HG03565 (cell line): ENCODE results near the gene ZGPAT.
"Not testable (repeated sequence)": the region's sequence is repeated elsewhere in the genome, so short reads cannot be mapped to it uniquely, and the experiment has no call there.

Source experiments
- ATAC-seq: cut with Tn5 transposase; IDR thresholded peaks from one replicate; pipeline ENCODE4 v1.9.1; 2021; ENCODE audit warnings: mild to moderate bottlenecking, moderate library complexity; ENCODE audit not compliant: unreplicated experiment

Gene ZGPAT, protein sequence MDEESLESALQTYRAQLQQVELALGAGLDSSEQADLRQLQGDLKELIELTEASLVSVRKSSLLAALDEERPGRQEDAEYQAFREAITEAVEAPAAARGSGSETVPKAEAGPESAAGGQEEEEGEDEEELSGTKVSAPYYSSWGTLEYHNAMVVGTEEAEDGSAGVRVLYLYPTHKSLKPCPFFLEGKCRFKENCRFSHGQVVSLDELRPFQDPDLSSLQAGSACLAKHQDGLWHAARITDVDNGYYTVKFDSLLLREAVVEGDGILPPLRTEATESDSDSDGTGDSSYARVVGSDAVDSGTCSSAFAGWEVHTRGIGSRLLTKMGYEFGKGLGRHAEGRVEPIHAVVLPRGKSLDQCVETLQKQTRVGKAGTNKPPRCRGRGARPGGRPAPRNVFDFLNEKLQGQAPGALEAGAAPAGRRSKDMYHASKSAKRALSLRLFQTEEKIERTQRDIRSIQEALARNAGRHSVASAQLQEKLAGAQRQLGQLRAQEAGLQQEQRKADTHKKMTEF

DNA sequence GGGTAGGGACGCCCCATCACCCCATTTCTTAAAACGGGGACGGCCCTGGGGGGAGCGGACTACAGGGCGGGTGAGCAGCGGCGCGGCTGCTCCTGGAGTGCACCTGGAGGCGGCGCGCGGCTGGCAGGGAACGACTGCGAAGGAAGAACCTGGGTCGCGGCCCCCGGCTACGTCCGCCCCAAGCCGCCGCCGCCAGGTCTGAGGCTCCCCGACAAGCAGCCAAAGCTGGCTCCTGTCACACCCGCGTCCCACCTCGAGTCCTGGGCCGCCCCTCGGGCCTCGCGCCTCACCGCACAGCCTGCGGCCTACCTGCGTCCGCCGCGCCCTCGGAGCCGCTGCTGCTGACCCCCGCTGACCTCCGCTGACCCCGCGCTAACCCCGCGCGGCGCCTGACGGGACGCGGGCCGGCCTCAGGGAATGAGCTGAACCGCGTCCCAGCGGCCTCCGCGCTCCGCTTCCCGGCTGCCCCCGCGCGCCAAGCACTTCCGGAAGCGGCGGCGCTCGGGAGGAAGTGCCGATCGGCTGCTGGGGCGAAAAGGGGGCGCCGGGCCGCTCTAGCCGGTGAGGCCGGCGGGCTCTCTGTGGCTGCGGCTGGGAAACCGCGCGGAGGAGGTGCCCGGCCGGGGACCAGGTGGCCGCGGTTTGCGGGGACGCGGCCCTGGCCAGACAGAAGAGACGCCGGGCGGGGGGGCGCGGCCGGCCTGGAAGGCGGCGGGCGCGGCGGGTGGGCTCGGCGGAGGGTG is at the start of gene ZGPAT, which contains the start of gene ARFRP1:
ZGPAT (plus strand) TSS at position 482 of the 743 bp plus-strand sequence. CDS start 542 bp downstream, outside the sequence.
ARFRP1 (minus strand) TSS at position 419 of the 743 bp plus-strand sequence. CDS start 885 bp downstream, outside the sequence.
- ATAC-seq = peak; percentile 55

DNA sequence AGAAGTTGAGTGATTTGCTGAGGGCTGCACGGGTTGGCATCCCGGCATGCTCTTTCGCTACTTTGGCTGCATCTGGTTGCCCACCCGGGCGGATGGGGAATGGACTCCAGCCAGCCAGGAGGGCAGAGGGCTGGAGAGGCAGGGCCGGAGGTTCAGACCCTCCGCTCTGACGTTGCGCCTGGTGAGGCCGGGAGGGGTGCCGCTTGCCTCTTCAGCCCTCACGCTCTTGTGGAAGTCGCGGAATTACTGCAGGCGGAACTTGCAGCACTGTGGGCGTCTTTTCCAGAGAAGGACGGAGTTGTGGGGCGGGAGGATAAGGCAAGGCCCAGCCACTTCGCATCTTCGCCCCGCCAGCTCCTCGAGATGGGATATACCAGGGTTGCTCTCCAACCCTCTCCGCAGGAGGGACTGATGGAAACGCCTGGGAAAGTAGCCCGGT is 49.1 kb upstream of the ZGPAT start:
- no peak for ATAC-seq

DNA sequence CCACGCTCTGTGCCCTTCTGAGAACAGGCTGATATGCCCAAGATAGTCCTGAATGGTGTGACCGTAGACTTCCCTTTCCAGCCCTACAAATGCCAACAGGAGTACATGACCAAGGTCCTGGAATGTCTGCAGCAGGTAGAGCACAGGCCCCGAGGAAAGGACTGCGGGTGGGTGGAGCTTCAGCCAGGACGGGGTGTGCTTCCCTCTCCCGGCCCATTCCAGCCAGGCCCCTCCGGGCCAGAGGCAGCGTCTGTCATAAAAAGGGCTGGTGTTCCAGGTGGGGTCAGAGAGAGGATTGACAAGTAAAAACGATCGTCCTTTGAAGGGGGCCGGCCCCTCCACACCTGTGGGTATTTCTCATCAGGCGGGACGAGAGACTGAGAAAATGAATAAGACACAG is 48.5 kb upstream of the ZGPAT start:
- no peak for ATAC-seq

DNA sequence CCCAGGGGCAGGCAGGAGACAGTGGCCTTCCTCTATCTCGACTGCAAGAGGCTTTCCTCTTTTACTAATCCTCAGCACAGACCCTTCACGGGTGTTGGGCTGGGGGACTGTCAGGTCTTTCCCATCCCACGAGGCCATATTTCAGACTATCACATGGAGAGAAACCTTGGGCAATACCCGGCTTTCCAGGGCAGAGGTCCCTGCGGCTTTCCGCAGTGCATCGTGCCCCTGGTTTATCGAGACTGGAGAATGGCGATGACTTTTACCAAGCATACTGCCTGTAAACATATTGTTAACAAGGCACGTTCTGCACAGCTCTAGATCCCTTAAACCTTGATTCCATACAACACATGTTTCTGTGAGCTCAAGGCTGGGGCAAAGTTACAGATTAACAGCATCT is 47.7 kb upstream of the ZGPAT start:
- ATAC-seq = not testable (repeated sequence)

DNA sequence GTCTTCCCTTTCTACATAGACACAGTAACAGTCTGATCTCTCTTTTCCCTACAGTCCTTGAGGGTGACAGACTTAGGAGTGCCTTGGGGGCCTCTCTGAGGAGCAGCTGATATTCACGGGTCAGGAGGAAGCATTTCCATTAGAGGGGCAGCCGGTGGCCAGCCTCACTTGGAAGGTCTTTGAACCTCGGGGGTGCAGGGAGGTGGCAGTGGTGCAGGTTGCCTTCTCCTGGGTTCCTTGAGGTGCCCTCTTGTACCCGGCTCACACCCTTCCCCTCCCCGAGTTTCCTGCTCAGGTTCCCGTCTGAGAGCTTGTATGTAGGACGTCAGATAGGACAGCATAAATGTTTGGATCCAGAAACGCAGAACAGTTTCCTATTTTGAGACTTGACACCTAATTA is 47.2 kb upstream of the ZGPAT start:
- no peak for ATAC-seq

DNA sequence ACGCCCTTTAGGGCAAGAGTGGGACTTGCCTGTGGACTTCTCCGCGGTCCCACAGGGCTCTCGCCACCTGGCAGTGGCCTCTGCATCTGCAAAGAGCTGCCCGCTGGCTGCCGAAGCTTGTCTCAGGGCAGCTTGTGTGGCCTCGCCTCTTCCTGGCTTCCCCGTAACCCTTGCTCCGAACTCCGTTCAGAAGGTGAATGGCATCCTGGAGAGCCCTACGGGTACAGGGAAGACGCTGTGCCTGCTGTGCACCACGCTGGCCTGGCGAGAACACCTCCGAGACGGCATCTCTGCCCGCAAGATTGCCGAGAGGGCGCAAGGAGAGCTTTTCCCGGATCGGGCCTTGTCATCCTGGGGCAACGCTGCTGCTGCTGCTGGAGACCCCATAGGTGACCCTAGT is 46.7 kb upstream of the ZGPAT start:
- ATAC-seq = no peak

DNA sequence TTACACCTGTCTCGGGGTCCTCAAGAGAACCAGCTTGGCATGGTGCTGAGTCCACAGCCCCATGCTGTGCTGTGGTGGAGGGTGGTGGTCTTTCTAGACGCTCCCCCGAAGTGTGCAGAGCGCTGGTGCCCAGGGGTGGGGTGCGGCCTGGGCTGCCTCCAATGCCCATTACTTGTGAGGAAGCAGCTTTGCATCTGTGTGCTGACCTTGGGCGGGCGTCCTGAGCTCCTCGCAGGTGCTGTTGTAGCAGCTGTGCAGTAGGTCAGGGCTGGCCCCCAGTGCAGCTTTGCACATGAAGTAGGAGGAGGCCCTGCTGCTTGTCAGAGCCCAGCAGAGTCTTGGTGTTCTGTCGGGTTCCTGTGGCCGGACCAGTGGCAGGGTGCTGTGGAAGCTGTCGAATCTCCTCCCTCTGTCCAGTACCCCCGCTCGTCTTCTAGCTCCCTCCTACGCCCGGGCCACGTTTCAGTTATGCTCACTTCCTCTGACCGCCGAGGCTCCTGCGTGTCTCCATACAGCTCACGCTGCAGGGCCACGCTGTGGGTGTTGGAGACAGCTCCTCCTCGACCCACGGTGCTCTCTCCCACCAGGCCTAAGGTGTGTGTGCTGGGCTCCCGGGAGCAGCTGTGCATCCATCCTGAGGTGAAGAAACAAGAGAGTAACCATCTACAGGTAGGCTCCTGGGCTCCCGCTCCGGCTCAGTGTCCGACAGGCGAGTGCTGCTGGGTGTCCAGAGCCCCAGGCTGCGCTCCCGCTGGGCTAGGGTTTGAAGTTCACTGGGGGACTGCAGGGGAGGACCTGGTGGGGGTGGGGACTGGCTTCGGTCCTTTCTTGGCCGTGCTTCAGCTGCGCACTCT is 45.7 kb upstream of the ZGPAT start:
- ATAC-seq = no peak

DNA sequence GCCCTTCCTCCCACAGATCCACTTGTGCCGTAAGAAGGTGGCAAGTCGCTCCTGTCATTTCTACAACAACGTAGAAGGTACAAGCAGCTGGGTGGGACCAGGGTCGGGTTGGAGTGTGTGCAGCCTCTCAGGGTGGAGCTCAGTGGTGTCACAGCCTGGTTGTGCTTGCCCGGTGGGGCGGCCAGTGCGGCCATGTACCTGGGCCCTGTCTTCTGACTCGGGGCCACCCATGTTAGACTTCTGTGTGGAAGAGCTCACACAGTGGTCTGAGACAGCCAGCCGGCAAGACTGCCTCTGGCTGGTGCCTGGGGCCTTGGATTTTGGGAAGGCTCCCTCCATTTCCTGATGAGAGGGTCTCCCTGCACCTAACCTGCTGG is 45.0 kb upstream of the ZGPAT start:
- ATAC-seq = no peak

DNA sequence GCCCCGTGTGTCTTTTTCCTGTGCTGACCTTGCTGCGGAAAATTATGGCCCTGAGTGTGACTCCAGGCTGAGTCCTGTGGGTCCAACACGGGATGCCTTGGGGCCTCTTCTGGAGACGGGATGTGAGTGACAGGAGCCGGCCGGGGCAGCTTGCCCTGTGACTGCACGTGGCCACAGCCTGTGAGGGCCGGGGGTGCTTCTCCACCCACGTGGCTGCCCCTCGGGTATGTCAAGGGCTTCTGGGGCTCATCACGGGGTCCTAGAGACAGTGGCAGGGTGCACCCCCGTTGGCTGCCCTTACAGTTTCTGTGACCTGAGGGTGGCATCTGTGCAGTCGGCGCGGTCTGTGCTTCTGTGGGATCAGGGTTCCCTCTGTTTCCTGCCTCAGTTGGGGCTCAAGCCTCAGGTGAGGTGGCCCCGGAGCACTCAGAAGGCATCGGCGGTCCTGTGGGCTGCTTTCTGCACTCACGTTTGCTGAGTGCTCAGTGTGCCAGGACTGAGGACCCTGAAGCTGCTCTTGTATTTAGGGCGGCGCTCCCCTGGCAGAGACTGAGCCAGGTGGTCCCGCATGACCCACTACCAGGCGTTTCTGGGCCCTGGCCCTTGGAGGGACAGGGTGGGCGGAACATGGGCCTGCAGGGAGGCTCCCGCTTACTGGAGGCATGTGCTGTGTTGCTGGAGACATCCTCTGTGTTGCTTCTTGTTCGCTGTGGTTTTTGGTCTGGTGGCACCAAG is 44.3 kb upstream of the ZGPAT start:
- no peak for ATAC-seq

DNA sequence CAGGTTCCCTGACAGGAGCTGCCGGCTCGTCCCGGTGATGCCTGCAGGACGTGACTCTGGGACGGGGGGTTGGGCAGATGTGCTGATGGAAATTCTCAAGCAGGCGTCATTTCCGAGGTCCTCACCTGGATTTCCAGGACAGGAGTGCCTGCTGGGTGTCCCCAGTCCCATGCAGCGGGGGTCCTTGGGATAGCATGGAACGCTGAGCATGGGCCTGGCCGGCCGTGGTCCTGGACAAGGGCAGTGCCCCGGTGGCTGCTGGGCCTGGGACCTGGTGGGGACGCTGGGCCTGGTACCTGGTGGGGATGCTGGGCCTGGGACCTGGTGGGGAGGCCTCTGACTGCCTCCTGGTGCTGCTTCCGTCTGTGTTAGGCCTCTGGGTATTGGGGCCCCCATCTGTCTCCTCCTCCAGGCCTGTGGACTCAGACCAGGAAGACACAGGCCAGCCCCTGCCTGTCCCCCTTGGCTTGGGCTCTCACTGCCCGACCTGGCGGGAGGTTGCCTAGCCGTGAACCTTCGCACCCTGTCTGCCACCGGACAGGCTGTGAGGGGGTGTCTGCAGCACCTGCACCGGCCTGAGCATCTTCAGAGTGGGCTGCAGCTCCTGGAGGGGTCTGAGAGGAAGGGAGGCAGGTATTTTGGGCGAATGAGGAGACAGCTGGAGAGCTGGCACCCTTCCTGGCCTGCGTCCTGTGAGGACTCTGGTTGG is 43.5 kb upstream of the ZGPAT start:
- ATAC-seq = no peak

DNA sequence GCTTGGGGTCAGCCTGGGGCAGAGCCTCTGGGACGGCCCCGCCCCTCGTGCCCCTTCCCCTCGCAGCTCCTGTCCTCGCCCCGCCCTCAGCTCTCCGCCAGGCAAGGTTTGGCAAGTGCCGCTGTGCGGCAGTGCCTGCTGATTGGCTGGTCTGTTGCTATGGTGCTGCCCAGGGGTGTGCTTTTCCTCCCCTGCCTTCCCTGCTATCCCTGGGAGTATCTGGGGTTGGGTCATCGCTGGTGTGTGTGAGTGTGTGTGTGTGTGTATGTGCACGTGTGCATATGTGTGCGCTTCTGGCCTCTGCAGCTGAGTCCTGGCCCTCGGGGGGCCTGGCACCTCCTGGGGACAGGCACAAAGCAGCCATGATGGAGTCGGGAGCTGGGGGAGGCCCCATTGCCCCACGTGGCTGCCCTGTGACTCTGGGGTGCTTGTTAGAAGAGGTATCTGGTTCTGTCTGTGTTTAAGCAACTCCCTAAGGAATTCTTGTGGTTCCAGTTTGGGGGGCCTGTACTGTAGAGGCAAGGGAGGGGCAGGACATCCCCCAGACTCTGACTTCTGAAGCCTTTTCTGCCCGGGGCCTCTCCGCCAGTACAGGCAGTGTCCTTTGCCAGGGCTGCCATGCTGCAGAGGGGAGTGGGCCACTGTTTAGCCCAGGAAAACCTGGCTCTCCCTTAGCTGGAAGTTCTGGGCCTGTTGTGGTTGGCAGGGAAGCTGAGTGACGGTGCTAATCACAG is 42.8 kb upstream of the ZGPAT start:
- no peak for ATAC-seq

DNA sequence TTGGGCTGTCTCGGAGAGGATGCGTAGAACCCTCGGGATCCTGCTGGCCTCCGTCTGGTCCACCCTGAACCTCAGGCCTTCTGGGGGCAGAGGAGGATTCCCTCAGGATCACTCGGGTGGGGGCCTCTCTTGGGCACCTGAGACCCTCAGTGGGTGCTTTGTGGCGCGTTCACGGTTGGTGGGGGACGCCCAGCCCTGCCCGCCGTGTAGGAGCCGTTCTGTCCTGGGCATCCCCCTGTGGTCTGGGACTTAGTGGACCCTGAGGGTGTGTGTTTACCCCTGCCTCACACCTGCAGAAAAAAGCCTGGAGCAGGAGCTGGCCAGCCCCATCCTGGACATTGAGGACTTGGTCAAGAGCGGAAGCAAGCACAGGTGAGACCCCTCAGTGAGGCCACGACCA is 42.1 kb upstream of the ZGPAT start:
- ATAC-seq = no peak

DNA sequence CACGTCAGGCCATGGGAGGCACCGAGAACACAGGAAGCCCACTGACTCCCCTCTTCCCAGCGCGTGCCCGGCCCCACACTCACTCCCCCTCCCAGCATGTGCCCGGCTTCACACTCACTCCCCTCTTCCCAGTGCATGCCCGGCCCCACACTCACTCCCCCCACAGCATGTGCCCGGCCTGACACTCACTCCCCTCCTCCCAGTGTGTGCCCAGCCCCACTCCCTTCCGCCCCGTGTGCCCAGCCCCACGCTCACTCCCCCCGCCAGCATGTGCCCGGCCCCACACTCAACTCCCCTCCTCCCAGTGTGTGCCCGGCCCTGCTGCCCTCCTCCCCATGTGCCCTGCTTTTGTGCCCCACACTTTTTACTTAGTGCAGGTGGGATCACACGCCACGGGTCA is 40.0 kb upstream of the ZGPAT start:
- no peak for ATAC-seq

DNA sequence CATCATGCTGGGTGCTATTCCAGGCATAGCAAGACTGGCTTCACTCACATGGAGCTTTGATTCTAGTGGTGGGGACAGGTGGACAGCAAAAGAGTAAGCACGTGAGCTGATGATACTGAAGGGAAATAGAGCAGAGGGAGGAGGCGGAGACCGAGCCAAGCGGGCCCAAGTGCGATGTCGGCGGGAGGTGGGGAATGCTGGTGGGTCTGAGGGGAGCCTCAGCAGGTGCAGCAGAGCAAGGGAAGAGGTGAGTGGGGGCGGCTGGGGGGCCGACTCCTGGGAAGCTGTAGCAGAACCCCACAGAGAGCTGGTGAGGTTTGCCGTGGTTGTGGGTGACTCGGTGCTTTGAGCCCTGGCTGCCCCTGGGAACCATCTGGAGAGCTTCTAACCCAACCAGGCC is 39.5 kb upstream of the ZGPAT start:
- no peak for ATAC-seq

DNA sequence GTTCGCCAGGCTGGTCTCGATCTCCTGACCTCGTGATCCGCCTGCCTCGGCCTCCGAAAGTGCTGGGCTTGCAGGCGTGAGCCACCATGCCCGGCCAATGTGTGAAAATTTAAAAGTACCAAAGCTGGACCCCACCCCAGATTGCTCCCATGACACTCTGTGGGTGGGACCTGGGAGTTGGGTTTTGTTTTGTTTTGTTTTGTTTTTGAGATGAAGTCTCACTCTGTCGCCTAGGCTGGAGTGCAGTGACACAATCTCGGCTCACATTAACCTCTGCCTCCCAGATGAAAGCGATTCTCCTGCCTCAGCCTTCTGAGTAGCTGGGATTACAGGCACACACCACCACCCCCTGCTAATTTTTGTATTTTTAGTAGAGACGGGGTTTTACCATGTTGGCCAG is 36.1 kb upstream of the ZGPAT start:
- ATAC-seq = not testable (repeated sequence)

DNA sequence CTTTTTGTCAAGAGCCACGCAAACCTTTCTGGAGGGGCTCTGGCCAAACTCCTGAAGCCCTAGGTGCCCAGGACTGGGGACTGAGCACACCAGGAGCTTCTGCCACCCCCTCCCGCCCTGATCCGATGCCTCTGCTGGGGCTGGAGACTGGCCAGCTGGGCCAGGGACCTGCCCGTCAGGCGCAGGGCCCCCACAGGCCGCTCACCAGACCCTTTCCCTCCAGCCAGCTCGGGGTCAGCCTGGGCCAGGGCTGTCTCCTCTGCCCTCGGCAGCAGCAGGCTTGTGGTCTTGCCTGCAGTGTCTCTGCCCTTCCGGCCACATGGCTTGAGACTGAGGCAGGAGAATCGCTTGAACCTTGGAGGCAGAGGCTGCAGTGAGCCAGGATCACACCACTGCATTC is 35.2 kb upstream of the ZGPAT start:
- no peak for ATAC-seq

DNA sequence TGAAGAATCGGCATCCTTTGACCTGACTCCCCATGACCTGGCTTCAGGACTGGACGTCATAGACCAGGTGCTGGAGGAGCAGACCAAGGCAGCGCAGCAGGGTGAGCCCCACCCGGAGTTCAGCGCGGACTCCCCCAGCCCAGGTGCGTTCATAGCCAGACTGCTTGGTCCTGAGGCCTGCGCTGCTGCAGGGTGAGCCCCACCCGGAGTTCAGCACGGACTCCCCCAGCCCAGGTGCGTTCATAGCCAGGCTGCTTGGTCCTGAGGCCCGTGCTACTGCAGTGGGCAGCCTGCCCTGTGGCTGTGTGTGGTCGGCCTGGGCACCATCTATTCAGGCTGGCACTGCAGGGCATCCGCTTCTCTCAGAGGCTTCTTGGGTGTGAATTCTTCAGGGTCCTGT is 33.9 kb upstream of the ZGPAT start:
- no peak for ATAC-seq

DNA sequence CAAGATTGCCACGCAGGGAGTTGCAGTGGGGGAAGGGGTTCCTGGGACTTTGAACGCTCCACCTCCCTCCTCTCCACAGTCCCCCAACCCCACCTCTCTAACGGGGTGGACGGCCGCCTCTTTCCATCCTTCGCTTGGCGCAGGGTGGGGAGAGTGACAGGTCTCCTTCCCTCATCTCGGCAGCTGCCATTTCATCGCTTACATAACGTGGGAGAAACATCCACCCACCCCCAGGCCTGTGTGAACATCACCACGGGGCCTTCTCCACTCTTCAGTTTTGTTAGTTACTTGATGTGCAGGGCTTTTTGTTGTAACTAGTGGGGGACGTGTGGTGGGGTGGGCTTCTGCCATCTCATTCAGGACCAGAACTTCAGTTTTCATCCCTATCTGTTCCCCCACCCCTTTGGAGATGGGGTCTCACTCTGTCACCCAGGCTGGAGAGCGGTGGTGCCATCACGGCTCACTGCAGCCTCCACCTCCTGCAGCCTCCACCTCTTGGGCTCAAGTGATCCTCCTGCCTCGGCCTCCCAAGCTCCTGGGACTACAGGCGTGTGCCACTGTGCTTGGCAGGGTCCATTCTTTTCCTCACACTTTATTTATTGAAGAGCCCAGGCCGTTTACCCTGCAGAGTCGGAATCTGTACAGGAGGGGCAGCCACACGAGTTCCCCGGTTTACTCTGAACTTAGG is 32.0 kb upstream of the ZGPAT start:
- no peak for ATAC-seq
